Activated T-helper 1 cell treated with anti-CD3 and anti-CD28 coated beads, Interleukin-12 subunit alpha, Interleukin-12 subunit beta, Interleukin-2, Interleukin-4 antibody, amounts not matched to agents 30 ng/mL and 10 ng/mL and 1 ng/mL, durations not matched to agents 14 hours and 24 hours and 36 hours (primary cell): ENCODE measurements around the gene HHIP. TPM values are rescaled to one million over a fixed set of nuclear protein-coding genes. Genes with fewer than 3 reads are reported as not detected.

Source experiments
- DNase-seq: peaks from one replicate; pipeline ENCODE4 v3.0.0; 2021; ENCODE audit warnings: low spot score
- H3K27ac Mint-ChIP-seq: one replicate; pipeline ENCODE4 v1.8.0; 2021; ENCODE audit warnings: mild to moderate bottlenecking, mixed read lengths
- H3K27me3 Mint-ChIP-seq: one replicate; pipeline ENCODE4 v1.8.0; 2022; ENCODE audit warnings: mild to moderate bottlenecking, moderate library complexity, mixed read lengths; ENCODE audit not compliant: insufficient read depth
- H3K36me3 Mint-ChIP-seq: one replicate; pipeline ENCODE4 v1.8.0; 2021; ENCODE audit warnings: low read depth, mixed read lengths
- H3K4me1 Mint-ChIP-seq: one replicate; pipeline ENCODE4 v1.8.0; 2021; ENCODE audit warnings: low read depth, mixed read lengths
- H3K4me3 Mint-ChIP-seq: one replicate; pipeline ENCODE4 v1.8.0; 2021; ENCODE audit warnings: mild to moderate bottlenecking, moderate library complexity, mixed read lengths
- H3K9me3 Mint-ChIP-seq: one replicate; pipeline ENCODE4 v1.8.0; 2021; ENCODE audit warnings: mixed read lengths
- intact Hi-C: fragments of 100-400 bp; cut with micrococcal nuclease; formaldehyde crosslinking; loops from one replicate; pipeline ENCODE4 v1.15.1; 2024
- total RNA-seq: library from RNA; stranded (reverse); gene quantifications from 2 replicates; pipeline ENCODE4 v1.2.3, GENCODE V29; 2022

HHIP gene, protein sequence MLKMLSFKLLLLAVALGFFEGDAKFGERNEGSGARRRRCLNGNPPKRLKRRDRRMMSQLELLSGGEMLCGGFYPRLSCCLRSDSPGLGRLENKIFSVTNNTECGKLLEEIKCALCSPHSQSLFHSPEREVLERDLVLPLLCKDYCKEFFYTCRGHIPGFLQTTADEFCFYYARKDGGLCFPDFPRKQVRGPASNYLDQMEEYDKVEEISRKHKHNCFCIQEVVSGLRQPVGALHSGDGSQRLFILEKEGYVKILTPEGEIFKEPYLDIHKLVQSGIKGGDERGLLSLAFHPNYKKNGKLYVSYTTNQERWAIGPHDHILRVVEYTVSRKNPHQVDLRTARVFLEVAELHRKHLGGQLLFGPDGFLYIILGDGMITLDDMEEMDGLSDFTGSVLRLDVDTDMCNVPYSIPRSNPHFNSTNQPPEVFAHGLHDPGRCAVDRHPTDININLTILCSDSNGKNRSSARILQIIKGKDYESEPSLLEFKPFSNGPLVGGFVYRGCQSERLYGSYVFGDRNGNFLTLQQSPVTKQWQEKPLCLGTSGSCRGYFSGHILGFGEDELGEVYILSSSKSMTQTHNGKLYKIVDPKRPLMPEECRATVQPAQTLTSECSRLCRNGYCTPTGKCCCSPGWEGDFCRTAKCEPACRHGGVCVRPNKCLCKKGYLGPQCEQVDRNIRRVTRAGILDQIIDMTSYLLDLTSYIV
- total RNA-seq: not detected in 2 replicates

- Mint-ChIP-seq H3K4me3 (peak within 1 kb of the TSS; percentile 88), H3K9me3 (no peaks in the 10 kb centered on the region), H3K4me1 (peaks cover 23% of the 10 kb centered on the region), H3K36me3 (no peaks in the 10 kb centered on the region), H3K27me3 (peaks cover 47% of the 10 kb centered on the region), H3K27ac (no peak within 1 kb of the TSS)
- intact Hi-C loops: loop anchor here (1.0 to 10.0 kb wide), 2 partner anchors 419 to 472 kb away; no protein-coding TSS in a partner anchor
- DNase-seq: no peak
Measured at GRCh38 chr4:144645631-144646522, at the start of gene HHIP. HHIP (plus strand) TSS chr4:144646156; CDS start chr4:144646676, 520 bp downstream.

GRCh38 chr4:144597171-144597570 lies 48.8 kb upstream of the HHIP start:
- no peaks in the 10 kb centered on the region for H3K4me1 Mint-ChIP-seq
- DNase-seq: no peak
- no peak overlapping the region for H3K4me3 Mint-ChIP-seq
- intact Hi-C loops: no loop called here
- H3K27ac Mint-ChIP-seq: no peak overlapping the region
- no peaks in the 10 kb centered on the region for H3K36me3 Mint-ChIP-seq
- H3K9me3 Mint-ChIP-seq: no peaks in the 10 kb centered on the region
- peaks cover 2% of the 10 kb centered on the region for H3K27me3 Mint-ChIP-seq

DNA sequence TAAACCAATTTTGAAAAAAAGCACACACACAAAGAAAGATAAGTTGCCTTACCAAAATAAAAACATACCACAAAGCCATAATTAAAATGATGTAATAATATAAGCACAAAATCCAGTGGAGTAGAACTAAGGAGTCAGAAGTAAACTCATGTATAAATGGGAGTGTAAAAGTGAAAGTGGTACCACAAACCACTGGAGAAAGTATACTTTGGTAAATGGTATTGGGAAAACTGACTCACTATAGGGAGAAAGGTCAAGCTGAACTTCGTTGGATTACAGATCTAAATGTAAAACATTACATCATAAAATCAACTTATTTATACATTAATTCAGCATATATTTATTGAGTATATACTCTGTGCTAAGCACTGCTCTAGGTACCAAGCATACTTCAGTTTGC lies 46.3 kb upstream of the HHIP start:
- Mint-ChIP-seq H3K27ac (no peak overlapping the region), H3K4me3 (no peak overlapping the region), H3K36me3 (no peaks in the 10 kb centered on the region), H3K9me3 (no peaks in the 10 kb centered on the region), H3K4me1 (no peaks in the 10 kb centered on the region), H3K27me3 (peaks cover 2% of the 10 kb centered on the region)
- intact Hi-C loops: no loop called here
- no peak for DNase-seq

DNA sequence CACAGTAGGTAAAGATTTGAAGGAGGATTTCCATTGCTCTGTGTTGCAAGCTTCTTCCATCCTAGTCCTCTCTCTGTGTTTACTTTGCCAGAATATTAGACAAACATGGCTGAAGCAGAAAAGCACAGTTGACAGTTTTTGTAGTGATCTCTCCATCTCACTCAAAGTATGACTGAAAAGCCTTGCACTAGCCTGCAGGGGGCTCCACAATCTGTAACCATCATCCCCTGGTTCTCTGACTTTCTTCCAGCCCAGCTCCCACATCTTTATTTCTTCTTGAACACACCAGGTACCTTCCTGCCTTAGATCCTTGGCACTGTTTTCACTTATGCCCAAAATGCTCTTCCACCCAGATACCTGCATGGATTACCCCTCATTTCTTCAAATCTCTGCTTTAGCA lies 34.1 kb upstream of the HHIP start:
- no peaks in the 10 kb centered on the region for H3K9me3 Mint-ChIP-seq
- H3K27me3 Mint-ChIP-seq: no peaks in the 10 kb centered on the region
- no peaks in the 10 kb centered on the region for H3K4me1 Mint-ChIP-seq
- intact Hi-C loops: loop anchor here (5.0 kb wide), 1 partner anchor 450 kb away; no protein-coding TSS in a partner anchor
- no peak overlapping the region for H3K27ac Mint-ChIP-seq
- H3K36me3 Mint-ChIP-seq: no peaks in the 10 kb centered on the region
- H3K4me3 Mint-ChIP-seq: no peak overlapping the region
- DNase-seq: no peak

- DNase-seq: no peak
- H3K4me3 Mint-ChIP-seq: no peak overlapping the region
- no peaks in the 10 kb centered on the region for H3K9me3 Mint-ChIP-seq
- H3K36me3 Mint-ChIP-seq: no peaks in the 10 kb centered on the region
- H3K4me1 Mint-ChIP-seq: no peaks in the 10 kb centered on the region
- no peak overlapping the region for H3K27ac Mint-ChIP-seq
- intact Hi-C loops: loop anchor here (5.0 kb wide), 1 partner anchor 447 kb away; no protein-coding TSS in a partner anchor
- H3K27me3 Mint-ChIP-seq: no peaks in the 10 kb centered on the region
Measured at GRCh38 chr4:144614850-144615585, 30.9 kb upstream of the HHIP start.

DNA sequence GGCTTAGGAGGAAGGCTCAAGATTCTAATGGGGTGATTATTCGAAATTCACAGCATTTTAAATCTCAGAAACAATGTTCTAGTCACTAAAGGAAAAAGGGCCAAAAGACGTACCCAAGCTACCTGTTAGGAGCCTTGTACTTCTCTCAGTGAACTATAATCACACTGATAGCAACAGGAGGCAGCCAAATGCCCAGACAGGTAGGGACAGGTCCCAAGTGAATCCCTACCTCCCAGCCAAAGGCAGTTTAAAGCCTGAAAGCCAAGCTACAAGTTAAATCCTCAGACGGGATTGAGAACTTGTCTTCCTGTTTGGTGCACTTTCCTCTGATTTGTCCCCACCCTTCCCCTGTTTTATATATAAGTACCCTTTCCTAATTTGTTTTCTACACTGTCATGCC lies 24.3 kb upstream of the HHIP start:
- no peaks in the 10 kb centered on the region for H3K9me3 Mint-ChIP-seq
- no peak for DNase-seq
- no peaks in the 10 kb centered on the region for H3K4me1 Mint-ChIP-seq
- H3K27me3 Mint-ChIP-seq: no peaks in the 10 kb centered on the region
- H3K36me3 Mint-ChIP-seq: no peaks in the 10 kb centered on the region
- H3K27ac Mint-ChIP-seq: no peak overlapping the region
- intact Hi-C loops: no loop called here
- no peak overlapping the region for H3K4me3 Mint-ChIP-seq

DNA sequence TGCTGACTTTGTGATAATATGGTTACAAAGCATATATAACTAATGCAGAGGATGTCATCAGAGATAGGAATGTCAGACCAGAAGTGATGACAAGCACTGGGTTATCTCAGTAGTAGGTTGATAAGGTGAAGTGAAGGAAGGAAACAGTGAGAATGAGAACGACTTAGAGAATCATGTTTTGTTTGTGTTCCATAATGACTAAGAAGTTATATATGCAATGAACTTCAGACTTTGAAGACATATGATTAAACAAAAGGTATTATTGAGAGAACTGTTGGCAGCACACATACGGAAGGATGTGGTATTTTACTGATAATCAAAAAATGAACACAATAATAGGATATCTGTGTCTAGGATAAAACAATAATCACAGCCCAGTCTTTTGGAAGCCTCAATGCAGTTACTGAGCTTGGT lies 18.3 kb upstream of the HHIP start:
- H3K4me1 Mint-ChIP-seq: no peaks in the 10 kb centered on the region
- no peak overlapping the region for H3K4me3 Mint-ChIP-seq
- intact Hi-C loops: no loop called here
- H3K27me3 Mint-ChIP-seq: no peaks in the 10 kb centered on the region
- no peak overlapping the region for H3K27ac Mint-ChIP-seq
- no peak for DNase-seq
- H3K36me3 Mint-ChIP-seq: no peaks in the 10 kb centered on the region
- H3K9me3 Mint-ChIP-seq: no peaks in the 10 kb centered on the region

GRCh38 chr4:144633215-144633614 lies 12.7 kb upstream of the HHIP start:
- no peak overlapping the region for H3K4me3 Mint-ChIP-seq
- no peak for DNase-seq
- no peaks in the 10 kb centered on the region for H3K4me1 Mint-ChIP-seq
- H3K36me3 Mint-ChIP-seq: no peaks in the 10 kb centered on the region
- H3K27me3 Mint-ChIP-seq: peaks cover 5% of the 10 kb centered on the region
- H3K9me3 Mint-ChIP-seq: no peaks in the 10 kb centered on the region
- H3K27ac Mint-ChIP-seq: no peak overlapping the region
- intact Hi-C loops: no loop called here

GRCh38 chr4:144634978-144635747 lies 10.8 kb upstream of the HHIP start:
- no peak overlapping the region for H3K4me3 Mint-ChIP-seq
- H3K27ac Mint-ChIP-seq: no peak overlapping the region
- peaks cover 17% of the 10 kb centered on the region for H3K27me3 Mint-ChIP-seq
- intact Hi-C loops: no loop called here
- H3K36me3 Mint-ChIP-seq: no peaks in the 10 kb centered on the region
- H3K4me1 Mint-ChIP-seq: no peaks in the 10 kb centered on the region
- no peaks in the 10 kb centered on the region for H3K9me3 Mint-ChIP-seq
- DNase-seq: no peak

GRCh38 chr4:144644368-144645101 lies 1.4 kb upstream of the HHIP start:
- peaks cover 49% of the 10 kb centered on the region for H3K27me3 Mint-ChIP-seq
- H3K4me1 Mint-ChIP-seq: peaks cover 23% of the 10 kb centered on the region
- no peak overlapping the region for H3K4me3 Mint-ChIP-seq
- DNase-seq: no peak
- H3K36me3 Mint-ChIP-seq: no peaks in the 10 kb centered on the region
- no peak overlapping the region for H3K27ac Mint-ChIP-seq
- H3K9me3 Mint-ChIP-seq: no peaks in the 10 kb centered on the region
- intact Hi-C loops: loop anchor here (10.0 kb wide), 1 partner anchor 420 kb away; no protein-coding TSS in a partner anchor

DNA sequence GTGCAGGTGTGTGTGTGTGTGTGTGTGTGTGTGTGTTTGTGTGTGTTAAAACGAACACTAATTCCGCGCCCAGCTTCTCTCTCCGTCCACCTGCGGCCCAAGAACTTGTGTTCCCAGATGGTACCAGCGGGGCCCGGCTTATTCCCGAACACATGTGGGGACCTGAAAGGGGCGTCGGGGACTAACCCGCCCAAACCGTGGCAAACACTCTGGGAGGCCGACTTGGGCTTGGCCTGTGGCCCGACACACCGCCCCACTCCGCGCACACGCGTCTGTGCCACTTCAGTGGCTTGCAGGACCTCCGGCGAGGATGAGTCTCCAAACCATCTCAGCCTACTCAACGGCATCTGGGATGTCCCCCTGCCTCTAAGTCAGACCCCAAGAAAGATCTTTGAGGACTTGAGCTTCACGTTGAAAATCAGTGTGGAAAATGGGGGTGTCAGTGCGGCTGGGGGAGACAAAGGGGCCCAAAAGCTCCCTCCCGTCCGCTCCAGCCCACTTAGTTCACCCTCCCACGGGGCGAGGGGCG lies 790 bp upstream of the HHIP start:
- Mint-ChIP-seq H3K4me1 (peaks cover 23% of the 10 kb centered on the region), H3K27me3 (peaks cover 47% of the 10 kb centered on the region), H3K27ac (no peak overlapping the region), H3K9me3 (no peaks in the 10 kb centered on the region), H3K4me3 (no peak overlapping the region), H3K36me3 (no peaks in the 10 kb centered on the region)
- intact Hi-C loops: loop anchor here (10.0 kb wide), 1 partner anchor 420 kb away; no protein-coding TSS in a partner anchor
- DNase-seq: no peak
